Raji (cell line): ENCODE results near the gene SEPTIN8.

Experiments
- POLR2A ChIP-seq: IDR thresholded peaks from 2 replicates; pipeline ENCODE4 v1.6.1; 2011; ENCODE audit warnings: low read depth, low read length, control low read depth; ENCODE audit not compliant: insufficient read depth

The SEPTIN8 gene

GRCh38 chr5:132763181-132764036, 13.6 kb downstream of the SEPTIN8 start:
- TF ChIP-seq POLR2A, result no peak

- TF ChIP-seq POLR2A, result no peak
These were observed 14.6 kb downstream of the SEPTIN8 start for GRCh38 chr5:132762246-132763000.

DNA sequence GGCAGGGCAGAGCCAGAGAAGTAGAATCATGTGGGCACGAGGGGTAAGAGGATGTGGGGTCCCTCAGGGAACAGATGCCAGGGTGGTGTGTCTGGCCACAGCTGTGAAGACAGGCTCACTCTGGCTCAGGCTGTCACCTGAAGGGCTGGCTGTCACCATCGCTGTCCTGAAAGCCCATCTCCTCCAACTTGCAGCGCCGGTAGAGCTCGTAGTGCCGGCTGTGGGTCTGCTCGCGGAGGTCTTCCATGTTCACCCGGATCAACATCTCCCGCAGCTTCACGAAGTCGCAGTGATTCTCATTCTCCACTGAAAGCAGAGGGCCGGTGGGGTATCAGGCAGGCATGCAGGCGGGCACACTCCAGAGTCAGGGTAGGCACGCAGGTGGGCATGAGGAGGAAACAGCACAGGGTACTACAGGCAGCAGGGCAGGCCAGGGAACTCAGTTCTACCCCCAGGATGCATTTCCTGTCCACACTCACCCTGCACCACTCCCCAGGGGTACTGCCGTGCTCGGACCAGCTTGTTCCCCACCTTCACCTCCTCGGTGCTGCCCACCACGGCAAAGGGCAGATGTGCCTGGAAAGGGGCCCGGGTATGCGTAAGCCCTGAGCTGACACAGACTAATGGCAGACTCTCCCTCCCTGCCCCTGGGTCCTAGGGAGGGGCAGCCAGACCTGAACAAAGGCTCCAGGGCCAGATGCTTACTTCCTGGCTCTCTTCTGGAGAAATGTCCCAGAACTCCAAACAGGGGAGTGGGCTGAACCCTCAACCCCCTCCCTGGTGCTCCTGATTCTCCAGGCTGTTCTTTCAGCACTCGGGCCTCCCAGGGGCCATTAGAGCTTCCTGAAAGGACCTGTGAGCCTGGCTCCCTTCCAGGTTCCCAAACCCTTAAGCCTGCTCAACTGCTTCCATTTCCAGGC, 15.5 kb downstream of the SEPTIN8 start:
- TF ChIP-seq POLR2A, result no peak

- TF ChIP-seq POLR2A, result no peak
These were observed 16.3 kb downstream of the SEPTIN8 start for GRCh38 chr5:132760601-132761317.

DNA sequence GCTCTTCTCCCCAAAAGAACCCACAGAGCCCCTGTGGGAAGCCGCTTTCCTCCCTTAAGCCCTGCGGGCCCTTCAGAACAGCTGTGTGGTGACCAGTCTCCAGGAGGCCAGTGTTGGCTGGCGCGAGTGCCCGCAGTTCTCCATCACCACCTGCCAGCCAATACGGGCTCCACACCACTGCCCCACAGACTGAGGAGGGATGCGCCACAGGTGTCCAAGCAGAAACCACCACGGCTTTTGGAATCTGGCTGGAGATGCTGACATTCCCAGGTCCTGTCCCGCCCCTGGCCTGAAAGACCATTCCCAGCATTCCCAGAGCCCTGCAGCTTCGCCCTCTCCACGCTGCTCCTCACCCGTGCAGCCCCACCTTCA, 17.0 kb downstream of the SEPTIN8 start:
- TF ChIP-seq POLR2A, result no peak

DNA sequence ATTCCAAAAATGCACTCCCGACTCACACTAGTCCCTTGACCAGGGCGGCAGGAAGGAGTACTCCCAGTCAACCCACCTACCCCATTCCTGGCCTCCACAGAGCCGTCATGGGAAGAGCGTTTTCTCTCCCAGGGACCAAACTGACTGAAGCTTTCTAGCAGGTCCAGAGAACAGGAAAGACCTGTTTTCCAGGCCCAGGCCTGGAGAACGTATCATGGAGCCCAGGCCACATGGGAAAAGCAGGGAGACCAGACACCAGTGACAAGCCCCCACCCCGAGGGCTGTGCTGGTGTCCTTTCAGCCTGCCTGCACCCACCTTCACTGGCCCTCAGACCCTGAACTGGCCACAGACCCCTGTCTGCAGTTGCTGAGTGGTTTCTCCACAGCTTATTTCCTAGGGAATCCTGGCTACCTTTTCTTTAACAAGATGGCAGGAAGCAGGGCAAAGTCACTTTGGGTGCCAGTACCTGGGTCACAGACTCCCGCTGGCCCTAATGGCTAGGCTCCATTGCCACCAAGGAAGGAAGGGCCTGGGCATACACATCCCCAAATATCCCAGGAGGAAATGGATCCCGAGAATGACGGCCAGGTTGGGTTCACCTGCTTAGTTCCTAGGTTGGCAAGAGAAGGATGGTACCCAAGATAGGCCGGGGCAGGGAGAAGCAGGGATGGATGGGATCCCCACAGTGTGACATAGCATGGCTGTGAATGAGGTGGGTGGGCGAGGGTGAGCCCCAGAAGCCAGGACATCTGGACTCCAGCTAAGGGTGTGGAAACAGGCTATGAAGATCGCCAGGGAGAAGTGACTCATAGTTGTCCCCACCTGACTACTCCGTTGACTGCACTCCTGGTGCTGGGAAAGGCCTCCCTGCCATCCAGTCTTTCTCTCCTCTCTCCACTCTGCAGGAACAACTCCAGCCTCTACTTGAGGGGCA, 17.7 kb downstream of the SEPTIN8 start:
- no peak for TF ChIP-seq POLR2A

DNA sequence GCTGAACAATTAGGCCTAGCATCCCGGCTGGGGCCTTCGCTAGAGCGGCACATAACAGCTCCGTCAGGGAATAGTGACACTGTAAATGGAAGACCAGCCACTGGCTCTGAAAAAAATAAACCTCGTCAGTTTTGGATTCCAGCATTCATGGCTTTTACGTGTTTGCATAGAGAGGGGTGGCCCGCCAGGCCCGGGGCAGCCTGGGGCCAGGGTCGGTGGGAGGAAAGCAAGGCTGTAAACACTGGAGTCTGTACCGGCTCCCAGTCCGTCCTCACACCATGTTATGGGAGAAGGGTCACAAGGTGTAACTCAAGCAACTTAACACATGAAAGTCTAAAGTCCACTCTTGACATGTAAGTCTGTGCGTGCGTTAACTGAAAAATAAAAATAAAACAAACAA, 18.6 kb downstream of the SEPTIN8 start:
- TF ChIP-seq POLR2A, result no peak

DNA sequence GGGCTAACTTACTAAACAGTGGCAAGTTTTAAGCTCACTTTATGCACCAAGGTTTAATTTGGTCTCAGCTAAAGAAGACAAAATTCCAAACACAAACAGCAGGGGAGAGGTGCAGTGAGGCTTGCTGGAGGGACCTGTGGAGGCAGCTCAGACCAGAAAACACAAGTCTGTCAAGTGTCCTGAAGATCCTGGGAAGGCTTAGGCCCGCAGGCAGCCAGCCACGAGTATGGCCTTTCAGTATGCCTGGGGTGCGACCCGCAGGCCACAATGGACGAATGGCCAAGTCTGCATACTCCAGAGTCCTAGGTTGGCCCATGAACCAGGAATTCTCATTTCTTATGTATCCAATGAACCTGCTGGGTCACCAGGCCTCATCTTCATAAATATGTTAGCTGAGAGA, 20.5 kb downstream of the SEPTIN8 start:
- TF ChIP-seq POLR2A, result no peak

GRCh38 chr5:132754947-132755346, 22.1 kb downstream of the SEPTIN8 start:
- no peak for TF ChIP-seq POLR2A

GRCh38 chr5:132754111-132754510, 22.9 kb downstream of the SEPTIN8 start:
- no peak for TF ChIP-seq POLR2A

DNA sequence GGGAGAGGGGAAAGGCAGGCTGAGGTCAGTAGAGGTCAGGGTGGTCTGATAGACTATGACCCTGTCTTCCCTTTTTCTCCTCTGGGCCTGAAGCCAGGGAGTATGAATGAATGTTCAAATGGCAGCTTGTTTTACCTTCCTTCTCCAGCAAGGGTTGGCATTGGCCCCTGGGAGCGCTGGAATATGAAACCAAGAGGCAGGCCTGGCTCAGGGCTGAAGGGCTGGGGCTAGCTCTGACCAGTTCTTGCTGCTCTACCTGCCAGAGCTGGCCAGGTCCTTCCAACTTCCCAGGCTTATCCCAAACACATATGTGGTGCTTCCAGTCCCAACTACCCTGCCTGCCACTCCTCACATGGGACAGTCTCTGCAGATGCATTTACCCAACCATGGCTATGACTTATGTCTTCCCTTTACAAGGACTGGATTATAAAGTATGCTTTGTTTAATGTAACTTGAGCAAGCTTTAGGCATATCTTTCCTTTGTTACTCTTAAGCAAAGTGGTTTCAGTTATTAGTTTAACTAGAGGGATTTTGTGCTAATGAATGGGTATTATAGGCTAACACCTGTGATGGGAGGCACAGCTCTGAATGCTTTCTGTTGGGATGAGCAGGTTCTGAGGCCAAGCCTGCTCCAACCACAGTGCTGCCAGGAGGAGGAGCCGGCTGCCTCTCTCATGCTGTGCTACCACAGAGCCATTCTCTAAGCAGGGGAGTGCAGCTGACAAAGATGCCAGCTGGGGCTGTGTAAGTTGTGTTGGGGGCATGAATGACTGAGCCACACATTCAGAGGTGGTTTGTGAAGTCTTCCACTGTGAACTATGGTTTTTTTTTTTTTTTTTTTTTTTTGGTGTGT, 23.7 kb downstream of the SEPTIN8 start:
- TF ChIP-seq POLR2A, result no peak

DNA sequence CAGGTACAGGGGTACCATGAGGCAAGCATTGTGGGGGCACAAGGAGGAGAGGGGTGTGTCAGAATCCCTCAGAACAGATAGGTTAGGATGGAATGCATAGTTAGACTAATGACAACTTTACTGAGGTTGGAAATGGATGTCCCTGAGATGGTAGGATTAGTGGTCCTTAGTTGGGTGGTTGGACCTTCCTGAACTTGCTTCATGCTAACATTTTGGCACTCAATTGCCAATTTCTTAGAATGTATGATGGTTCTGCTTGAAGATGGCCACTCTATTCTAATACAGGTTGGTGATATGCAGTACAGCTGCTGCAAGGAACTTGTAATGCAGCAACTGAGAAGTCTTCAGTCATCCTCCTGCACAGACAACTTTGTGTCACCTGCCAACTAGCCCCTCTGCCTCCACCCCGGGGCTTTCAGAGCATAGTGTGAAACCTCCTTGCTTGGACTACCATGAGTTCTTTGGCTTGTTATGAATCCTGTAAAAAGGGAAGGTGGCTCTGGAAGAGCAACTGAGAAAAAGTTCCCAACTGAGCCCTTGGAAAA, 24.4 kb downstream of the SEPTIN8 start:
- TF ChIP-seq POLR2A, result no peak
